22Rv1 (cell line): Measurements from ENCODE around the gene FOXJ3.

Experiments used
- H3K27ac ChIP-seq: fragments of 450-650 bp; 2 replicates; pipeline ENCODE4 v1.5.1; 2017
- CTCF ChIP-seq: fragments of 450-650 bp; IDR thresholded peaks from 2 replicates; pipeline ENCODE4 v1.5.1; 2017; ENCODE audit warnings: mild to moderate bottlenecking
- ZFX ChIP-seq: fragments of 450-650 bp; IDR thresholded peaks from 2 replicates; pipeline ENCODE4 v1.6.1; 2017; ENCODE audit warnings: antibody characterized with exemption, borderline replicate concordance

FOXJ3 gene

GRCh38 chr1:42191319-42191718 is 143.7 kb downstream of the FOXJ3 start:
- no peak overlapping the region for H3K27ac ChIP-seq
- TF ChIP-seq ZFX: no peak
- TF ChIP-seq CTCF: no peak

- no peak for TF ChIP-seq ZFX
- TF ChIP-seq CTCF: no peak
Observed at GRCh38 chr1:42189931-42190853, 144.8 kb downstream of the FOXJ3 start.

GRCh38 chr1:42186152-42186551 is 148.9 kb downstream of the FOXJ3 start:
- H3K27ac ChIP-seq: no peak overlapping the region
- no peak for TF ChIP-seq CTCF
- TF ChIP-seq ZFX: no peak

More at GRCh38 chr1:42189931-42190853, 144.8 kb downstream of the FOXJ3 start:
- H3K27ac ChIP-seq: no peak overlapping the region

GRCh38 chr1:42184616-42185015 is 150.4 kb downstream of the FOXJ3 start:
- TF ChIP-seq ZFX: no peak
- TF ChIP-seq CTCF: no peak
- no peak overlapping the region for H3K27ac ChIP-seq

GRCh38 chr1:42183957-42184268 is 151.1 kb downstream of the FOXJ3 start:
- no peak overlapping the region for H3K27ac ChIP-seq
- TF ChIP-seq CTCF: no peak

GRCh38 chr1:42183210-42183956 is 151.7 kb downstream of the FOXJ3 start:
- TF ChIP-seq ZFX (no peak), CTCF (no peak)
- H3K27ac ChIP-seq: no peak overlapping the region

GRCh38 chr1:42181687-42182086 is 153.3 kb downstream of the FOXJ3 start:
- no peak overlapping the region for H3K27ac ChIP-seq
- TF ChIP-seq CTCF (no peak), ZFX (no peak)
